GM18870 (cell line): ENCODE data around the gene DHRS2.
"Not testable (repeated sequence)": the region's sequence is repeated elsewhere in the genome, so short reads cannot be mapped to it uniquely, and the experiment has no call there.

Source experiments
- ATAC-seq: cut with Tn5 transposase; IDR thresholded peaks from one replicate; pipeline ENCODE4 v1.9.1; 2021; ENCODE audit warnings: moderate library complexity; ENCODE audit not compliant: unreplicated experiment

DHRS2 gene

DNA sequence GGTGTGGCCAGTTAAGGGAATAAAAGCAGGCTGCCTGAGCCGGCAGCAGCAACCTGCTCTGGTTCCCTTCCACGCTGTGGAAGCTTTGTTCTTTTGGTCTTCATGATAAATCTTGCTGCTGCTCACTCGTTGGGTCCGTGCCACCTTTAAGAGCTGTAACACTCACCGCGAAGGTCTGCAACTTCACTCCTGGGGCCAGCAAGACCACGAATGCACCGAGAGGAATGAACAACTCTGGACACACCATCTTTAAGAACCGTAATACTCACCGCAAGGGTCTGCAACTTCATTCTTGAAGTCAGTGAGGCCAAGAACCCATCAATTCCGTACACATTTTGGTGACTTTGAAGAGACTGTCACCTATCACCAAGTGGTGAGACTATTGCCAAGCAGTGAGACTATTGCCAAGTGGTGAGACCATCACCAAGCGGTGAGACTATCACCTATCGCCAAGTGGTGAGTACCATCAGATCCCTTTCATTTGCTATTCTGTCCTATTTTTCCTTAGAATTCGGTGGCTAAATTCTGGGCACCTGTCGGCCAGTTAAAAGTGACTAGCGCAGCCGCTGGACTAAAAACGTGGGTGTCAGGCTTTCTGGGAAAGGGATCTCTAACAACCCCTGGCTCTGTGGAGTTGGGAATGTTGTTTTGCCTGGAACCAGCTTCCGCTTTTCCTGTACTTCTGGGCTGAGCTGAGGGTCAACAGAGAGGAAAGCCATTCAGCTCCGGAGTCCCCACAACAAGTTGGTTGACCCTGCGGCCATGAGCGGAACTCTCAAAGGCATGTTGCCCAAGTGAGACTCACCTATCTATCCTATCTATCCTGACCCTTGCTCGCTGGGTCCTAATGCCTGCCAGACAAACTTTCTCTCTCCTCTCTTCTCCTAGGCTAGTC lies at the start of gene DHRS2:
TSS of gene DHRS2 (plus strand) at position 48 of the 895 bp plus-strand sequence. CDS start 2,501 bp downstream, outside the sequence.
- no peak for ATAC-seq

- peak; percentile 73 for ATAC-seq
Measured at GRCh38 chr14:23588884-23589598, 47.1 kb upstream of the DHRS2 start.

- no peak for ATAC-seq
Measured at GRCh38 chr14:23589606-23590005, 46.6 kb upstream of the DHRS2 start.

- ATAC-seq = no peak
Measured at GRCh38 chr14:23590198-23590597, 46.0 kb upstream of the DHRS2 start.

GRCh38 chr14:23594191-23594590 lies 42.0 kb upstream of the DHRS2 start:
- ATAC-seq = not testable (repeated sequence)

DNA sequence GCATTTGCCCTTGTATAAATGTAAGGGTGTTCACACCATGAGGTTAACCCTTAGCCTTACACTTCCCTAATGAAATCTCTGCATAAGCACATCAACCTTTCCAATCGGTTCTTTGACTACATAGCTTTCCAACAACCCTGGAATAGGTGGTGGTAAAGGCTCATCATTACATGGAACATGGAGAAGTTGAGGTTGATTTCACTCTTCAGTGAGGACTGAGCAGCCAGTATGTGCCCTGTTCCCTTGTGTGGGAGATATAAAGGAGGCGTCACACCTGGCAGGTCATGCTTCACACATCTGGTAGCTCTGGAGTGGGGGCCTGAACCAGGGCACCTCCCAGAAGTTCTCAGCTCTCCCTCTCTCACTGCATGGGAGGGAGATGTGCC lies 35.8 kb upstream of the DHRS2 start:
- no peak for ATAC-seq

- no peak for ATAC-seq
Measured at GRCh38 chr14:23600806-23601205, 35.4 kb upstream of the DHRS2 start.

DNA sequence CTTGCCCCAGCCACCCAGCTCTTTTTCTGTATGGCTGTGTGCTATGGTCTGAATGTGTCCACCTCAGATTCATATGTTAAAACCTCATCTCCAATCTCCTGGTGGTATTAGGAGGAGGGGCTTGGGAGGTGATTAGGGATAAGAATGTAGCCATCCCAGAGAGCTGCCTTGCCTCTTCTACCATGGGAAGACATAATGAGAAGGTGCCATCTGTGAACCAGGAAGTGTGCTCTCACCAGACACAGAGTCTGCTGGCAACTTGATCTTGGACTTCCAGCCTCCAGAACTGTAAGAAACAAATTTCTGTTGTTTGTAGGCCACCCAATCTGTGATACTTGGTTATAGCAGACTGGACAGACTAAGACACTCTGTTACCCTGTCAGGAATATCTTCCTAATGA lies 34.7 kb upstream of the DHRS2 start:
- ATAC-seq = no peak

DNA sequence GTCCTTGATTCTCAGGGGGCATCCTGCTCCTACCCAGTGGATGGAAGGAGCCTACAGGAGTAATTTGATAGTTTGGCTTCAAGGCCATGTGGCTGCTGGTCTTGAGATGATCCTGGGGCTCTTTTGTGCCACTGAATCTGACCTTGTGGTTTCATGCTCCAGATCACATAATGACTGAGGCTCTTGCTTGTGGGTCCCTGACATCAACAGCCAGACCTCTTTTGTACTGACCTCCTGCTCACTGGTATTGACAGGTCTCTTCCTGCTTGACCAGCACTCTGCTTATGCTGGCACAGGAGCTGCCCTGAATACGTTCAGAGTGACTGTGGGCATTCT lies 34.4 kb upstream of the DHRS2 start:
- no peak for ATAC-seq

DNA sequence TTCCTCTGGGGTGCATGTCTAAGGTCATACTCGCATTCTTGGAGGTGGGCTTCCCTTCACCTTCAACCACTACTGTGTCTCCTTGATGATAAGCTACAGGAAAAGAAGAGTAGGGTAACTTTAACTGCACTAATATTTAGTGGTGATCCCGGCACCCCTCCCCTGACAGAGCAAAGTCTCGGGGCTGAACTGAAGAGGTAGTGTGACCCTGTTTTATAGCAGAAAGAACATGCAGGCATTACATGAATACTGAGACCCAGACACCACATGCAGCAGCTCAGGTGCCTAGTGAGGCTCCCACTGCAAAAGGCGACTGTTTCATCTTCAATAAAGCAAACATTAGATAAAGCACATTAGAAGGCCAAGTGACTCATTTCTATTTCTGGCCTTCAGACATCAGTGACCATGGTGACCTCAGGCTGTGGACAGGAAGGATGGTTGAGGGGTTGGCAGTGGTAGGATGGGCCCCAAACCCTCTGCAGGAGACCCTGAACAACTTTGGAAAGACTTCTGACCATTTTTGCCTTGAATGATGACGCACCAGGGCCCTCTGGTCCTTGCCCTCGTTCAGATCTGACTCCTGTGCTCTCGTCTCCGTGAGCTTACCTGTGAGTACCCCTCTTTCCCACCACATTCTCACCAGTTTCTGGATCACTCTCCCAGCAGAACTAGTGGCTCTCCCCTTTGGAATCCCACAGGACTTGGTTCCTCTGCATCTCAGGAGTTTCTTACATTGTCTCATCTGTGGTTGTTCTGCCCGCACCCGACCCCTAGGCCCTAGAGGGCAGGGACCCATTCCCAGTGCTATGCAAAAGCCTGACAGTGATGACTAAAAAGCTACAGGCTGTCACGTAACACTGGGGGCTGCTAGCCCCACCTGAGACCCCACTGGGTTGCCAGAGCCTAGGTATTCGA lies 33.7 kb upstream of the DHRS2 start:
- ATAC-seq = no peak

GRCh38 chr14:23603103-23603502 lies 33.1 kb upstream of the DHRS2 start:
- ATAC-seq = no peak

GRCh38 chr14:23604148-23604547 lies 32.0 kb upstream of the DHRS2 start:
- no peak for ATAC-seq

DNA sequence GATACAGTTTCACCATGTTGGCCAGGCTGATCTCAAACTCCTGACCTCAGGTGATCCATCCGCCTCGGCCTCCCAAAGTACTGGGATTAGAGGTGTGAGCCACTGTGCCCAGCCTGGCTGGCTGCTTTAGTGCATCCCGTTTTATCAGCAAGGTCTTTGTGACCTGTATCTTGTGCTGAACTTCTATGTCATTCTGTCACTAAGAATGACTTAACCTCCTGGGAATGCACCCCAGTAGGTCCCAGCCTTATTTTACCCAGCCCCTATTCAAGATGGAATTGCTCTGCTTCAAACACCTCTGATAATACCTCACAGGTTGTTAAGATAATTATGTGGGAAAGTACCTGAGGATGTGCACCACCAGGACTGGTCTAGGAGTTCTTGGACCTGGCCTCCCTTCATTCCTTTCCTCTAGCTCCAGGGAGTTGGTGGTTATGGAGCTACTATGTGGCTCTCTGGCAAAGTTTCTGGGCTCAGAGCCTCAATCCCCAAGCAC lies 31.4 kb upstream of the DHRS2 start:
- ATAC-seq = no peak

- ATAC-seq = peak; percentile 89
Measured at GRCh38 chr14:23605931-23606585, 30.1 kb upstream of the DHRS2 start.

DNA sequence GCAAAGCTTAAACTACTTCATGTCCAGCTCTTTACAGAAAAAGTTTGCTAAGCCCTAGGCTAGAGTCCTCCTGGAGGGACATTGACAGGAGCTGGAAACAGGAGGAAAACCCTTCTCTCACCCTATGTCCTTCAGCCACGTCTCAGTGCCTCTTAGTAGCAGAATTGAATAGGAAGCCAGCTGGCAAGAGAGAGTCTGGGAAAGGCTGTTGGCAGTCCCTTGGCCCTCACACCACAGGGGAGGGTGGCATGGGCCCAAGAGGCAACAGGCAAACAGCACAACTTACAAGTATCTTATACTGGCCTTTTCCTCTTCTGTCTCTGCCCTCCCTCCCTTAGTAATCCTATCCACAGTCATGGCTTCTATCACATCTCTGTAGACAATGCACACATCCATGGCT lies 27.7 kb upstream of the DHRS2 start:
- no peak for ATAC-seq

- no peak for ATAC-seq
Measured at GRCh38 chr14:23609001-23609400, 27.2 kb upstream of the DHRS2 start.

- ATAC-seq = not testable (repeated sequence)
Measured at GRCh38 chr14:23609411-23610089, 26.6 kb upstream of the DHRS2 start.

GRCh38 chr14:23610090-23610814 lies 25.9 kb upstream of the DHRS2 start:
- no peak for ATAC-seq

- ATAC-seq = no peak
Measured at GRCh38 chr14:23610815-23611289, 25.3 kb upstream of the DHRS2 start.
